PFSK-1 (cell line): ENCODE results near the gene CCL24.

ENCODE experiments used
- POLR2AphosphoS5 ChIP-seq: IDR thresholded peaks from 2 replicates; pipeline ENCODE4 v1.6.1; 2012; ENCODE audit warnings: low read depth, mild to moderate bottlenecking, control low read depth, low read length, moderate library complexity
- TAF1 ChIP-seq: IDR thresholded peaks from 2 replicates; pipeline ENCODE4 v1.6.1; 2012; ENCODE audit warnings: low read length, control low read depth, borderline replicate concordance; ENCODE audit not compliant: insufficient read depth
- TF ChIP-seq, protein P1 (sequence below), 2 experiments: IDR thresholded peaks; 2 replicates each; pipeline versions ENCODE4 v1.6.1 to v1.8.0; 2011 to 2012; ENCODE audit warnings: low read depth in 2 of 2, low read length in 2 of 2, control low read depth in 1 of 2, inconsistent platforms in 1 of 2, mild to moderate bottlenecking in 1 of 2, moderate library complexity in 1 of 2; ENCODE audit not compliant: insufficient read depth in 1 of 2

- TF ChIP-seq TAF1 (no peak), POLR2AphosphoS5 (no peak)
- TF ChIP-seq, protein P1, sequence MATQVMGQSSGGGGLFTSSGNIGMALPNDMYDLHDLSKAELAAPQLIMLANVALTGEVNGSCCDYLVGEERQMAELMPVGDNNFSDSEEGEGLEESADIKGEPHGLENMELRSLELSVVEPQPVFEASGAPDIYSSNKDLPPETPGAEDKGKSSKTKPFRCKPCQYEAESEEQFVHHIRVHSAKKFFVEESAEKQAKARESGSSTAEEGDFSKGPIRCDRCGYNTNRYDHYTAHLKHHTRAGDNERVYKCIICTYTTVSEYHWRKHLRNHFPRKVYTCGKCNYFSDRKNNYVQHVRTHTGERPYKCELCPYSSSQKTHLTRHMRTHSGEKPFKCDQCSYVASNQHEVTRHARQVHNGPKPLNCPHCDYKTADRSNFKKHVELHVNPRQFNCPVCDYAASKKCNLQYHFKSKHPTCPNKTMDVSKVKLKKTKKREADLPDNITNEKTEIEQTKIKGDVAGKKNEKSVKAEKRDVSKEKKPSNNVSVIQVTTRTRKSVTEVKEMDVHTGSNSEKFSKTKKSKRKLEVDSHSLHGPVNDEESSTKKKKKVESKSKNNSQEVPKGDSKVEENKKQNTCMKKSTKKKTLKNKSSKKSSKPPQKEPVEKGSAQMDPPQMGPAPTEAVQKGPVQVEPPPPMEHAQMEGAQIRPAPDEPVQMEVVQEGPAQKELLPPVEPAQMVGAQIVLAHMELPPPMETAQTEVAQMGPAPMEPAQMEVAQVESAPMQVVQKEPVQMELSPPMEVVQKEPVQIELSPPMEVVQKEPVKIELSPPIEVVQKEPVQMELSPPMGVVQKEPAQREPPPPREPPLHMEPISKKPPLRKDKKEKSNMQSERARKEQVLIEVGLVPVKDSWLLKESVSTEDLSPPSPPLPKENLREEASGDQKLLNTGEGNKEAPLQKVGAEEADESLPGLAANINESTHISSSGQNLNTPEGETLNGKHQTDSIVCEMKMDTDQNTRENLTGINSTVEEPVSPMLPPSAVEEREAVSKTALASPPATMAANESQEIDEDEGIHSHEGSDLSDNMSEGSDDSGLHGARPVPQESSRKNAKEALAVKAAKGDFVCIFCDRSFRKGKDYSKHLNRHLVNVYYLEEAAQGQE (IDR thresholded peaks at IDR 0.05; ENCODE audit: insufficient read depth in 1 of 2, low read depth in 2 of 2, low read length in 2 of 2), result no peak
Measured at GRCh38 chr7:75847707-75848106, 34.1 kb upstream of the CCL24 start.
